SIG-M5 treated with dmso at 0.1 percent for 504 hours (cell line): Measurements from ENCODE around the gene MPST.

ENCODE experiments used
- DNase-seq: peaks from one replicate; lab custom pipeline; 2025; ENCODE audit not compliant: unreplicated experiment; lab: John Stamatoyannopoulos, UW

Gene MPST

DNA sequence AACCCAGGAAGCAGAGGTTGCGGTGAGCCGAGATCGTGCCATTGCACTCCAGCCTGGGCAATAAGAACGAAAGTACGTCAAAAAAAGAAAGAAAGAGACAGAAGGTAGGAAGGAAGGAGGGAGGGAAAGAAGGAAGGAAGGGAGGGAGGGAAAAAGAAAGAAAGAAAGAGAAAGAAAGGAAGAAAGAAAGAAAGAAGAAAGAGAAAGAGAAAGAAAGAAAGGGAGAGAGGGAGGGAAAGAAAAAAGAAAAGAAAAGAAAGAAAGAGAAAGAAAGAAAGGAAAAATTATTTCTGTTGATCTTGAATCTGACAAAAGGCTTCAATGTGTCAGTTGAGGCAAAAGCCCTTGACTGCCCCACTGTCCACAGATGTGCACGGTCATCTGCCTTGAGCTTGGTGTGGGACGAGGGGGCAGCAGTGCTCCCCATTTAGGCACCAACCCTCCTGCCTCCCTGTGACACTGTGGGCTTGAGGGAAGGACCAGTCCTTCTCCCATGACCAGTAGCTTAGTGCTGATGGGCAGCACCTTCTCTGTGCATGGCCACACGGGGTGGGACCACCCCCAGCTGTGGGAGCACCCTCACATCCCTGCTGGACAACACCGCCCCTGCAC, 56.4 kb downstream of the MPST start:
- no peak for DNase-seq

DNA sequence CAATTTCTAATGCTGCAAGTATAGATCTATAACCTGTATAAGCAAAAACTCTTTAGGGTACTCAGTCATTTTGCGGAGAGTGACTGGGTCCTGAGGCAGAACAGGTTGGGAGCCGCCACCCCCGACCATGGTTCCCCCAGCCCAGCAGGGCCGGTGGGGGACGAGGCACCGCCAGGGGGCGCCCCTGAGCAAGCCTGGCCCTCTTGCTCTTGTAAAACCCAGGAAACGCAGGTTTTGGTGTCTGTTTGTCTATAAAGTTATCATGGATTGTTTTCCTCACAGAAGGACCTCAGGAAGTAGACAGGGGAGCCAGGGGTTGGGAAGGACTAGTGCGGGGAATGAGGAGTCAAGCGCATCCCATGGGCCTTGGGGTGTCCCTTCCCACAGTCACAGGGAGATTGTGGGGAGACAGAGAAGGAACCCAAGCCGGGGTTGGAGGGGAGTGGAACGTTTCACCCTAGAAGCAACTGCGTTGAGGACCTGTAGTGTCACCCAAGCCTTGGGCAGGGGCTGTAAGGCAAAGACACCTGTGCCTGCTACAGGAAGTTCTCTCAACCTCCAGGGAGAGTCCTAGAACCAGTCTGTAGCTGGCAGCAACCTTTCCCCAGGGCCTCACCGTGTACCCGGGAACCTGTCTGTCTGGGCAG, 58.4 kb downstream of the MPST start:
- no peak for DNase-seq

DNA sequence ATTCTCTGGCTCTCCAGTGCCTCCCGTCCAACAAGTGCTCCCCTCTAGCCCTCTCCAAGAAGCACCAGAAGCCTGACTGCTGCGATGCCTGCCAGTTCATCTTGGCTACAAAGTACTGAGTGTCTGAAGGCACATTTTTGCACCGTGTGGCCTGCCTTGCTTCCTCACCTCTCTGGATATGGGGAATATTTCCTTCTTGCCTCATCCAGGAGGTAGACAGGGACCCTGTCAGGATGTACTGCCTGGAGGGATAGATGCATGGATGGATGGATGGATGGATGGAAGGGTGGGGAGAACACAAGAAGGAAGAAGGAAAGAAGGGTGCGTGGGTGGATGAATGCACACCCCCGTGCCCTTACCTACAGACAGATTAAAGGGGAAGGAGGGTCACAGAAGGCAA, 59.6 kb downstream of the MPST start:
- no peak for DNase-seq
